Panc1 (cell line): ENCODE data around the gene ROS1. TPM values are rescaled to one million over a fixed set of nuclear protein-coding genes. Genes with fewer than 3 reads are reported as not detected.

Experiments used
- ATAC-seq: fragments of 200-7000 bp; cut with Tn5 transposase; 2 replicates; pipeline ENCODE4 v1.9.1; 2020; ENCODE audit warnings: mild to moderate bottlenecking, moderate library complexity
- BruUV-seq: library from RNA; stranded (reverse); fragments of 400-500 nt; replicated peaks from 2 replicates; lab custom pipeline; 2021; lab: Mats Ljungman, UMichigan
- CTCF ChIA-PET: fragments of 300-600 bp; sonication (Branson Sonifier 250); formaldehyde crosslinking; loops from one replicate; lab custom pipeline; 2022; ENCODE audit warnings: antibody characterized with exemption; lab: Charles Lee
- POLR2A ChIA-PET: fragments of 300-600 bp; sonication (Branson Sonifier 250); formaldehyde crosslinking; loops from one replicate; lab custom pipeline; 2022; ENCODE audit warnings: antibody characterized with exemption; lab: Charles Lee
- DNase-seq: peaks from one replicate; pipeline ENCODE4 v3.0.0-alpha.2; 2010; ENCODE audit warnings: low read depth, low spot score
- H3K27ac ChIP-seq: 2 replicates; pipeline ENCODE4 v1.5.1; 2011; ENCODE audit warnings: mild to moderate bottlenecking, low read length, inconsistent platforms
- H3K27me3 ChIP-seq: fragments of 200-500 bp; sonication (Bioruptor generic); 2 replicates; pipeline ENCODE4 v1.6.0; 2014; ENCODE audit warnings: low read length, inconsistent platforms; ENCODE audit not compliant: control insufficient read depth, insufficient read depth
- H3K36me3 ChIP-seq: fragments of 200-500 bp; sonication (Bioruptor generic); 2 replicates; pipeline ENCODE4 v1.5.1; 2014; ENCODE audit warnings: inconsistent platforms, mild to moderate bottlenecking, low read length, moderate library complexity; ENCODE audit not compliant: control insufficient read depth, insufficient read depth
- H3K4me1 ChIP-seq: 2 replicates; pipeline ENCODE4 v1.5.1; 2011; ENCODE audit warnings: inconsistent platforms, mild to moderate bottlenecking, low read length, moderate library complexity; ENCODE audit not compliant: control insufficient read depth, insufficient read depth
- H3K4me3 ChIP-seq, 2 experiments: 2 replicates each; pipeline ENCODE4 v1.5.1; 2011 to 2012; ENCODE audit warnings: low read depth in 2 of 2, low read length in 2 of 2, mild to moderate bottlenecking in 2 of 2, inconsistent platforms in 1 of 2, moderate library complexity in 1 of 2
- H3K9me3 ChIP-seq: fragments of 200-500 bp; sonication (Bioruptor generic); 2 replicates; pipeline ENCODE4 v1.5.1; 2014; ENCODE audit warnings: low read depth, mild to moderate bottlenecking, inconsistent platforms, low read length, moderate library complexity; ENCODE audit not compliant: control insufficient read depth, insufficient read depth
- POLR2AphosphoS5 ChIP-seq: IDR thresholded peaks from 2 replicates; pipeline ENCODE4 v1.6.1; 2012; ENCODE audit warnings: mild to moderate bottlenecking, low read depth, low read length, moderate library complexity
- SIN3A ChIP-seq: IDR thresholded peaks from 2 replicates; pipeline ENCODE4 v1.6.1; 2012; ENCODE audit warnings: low read depth, mild to moderate bottlenecking, low read length, moderate library complexity, borderline replicate concordance; ENCODE audit not compliant: insufficient read depth
- TCF7L2 ChIP-seq: IDR thresholded peaks from 2 replicates; pipeline ENCODE4 v1.6.1; 2011; ENCODE audit warnings: mild to moderate bottlenecking, low read depth, low read length, inconsistent platforms
- in situ Hi-C: cut with HindIII; loops from 2 replicates; pipeline ENCODE4 v1.10.0; 2016; ENCODE audit warnings: low sequenced_read_pairs, low pct_unique_long_range_greater_than_20kb
- intact Hi-C: fragments of 100-400 bp; cut with micrococcal nuclease; formaldehyde crosslinking; loops from one replicate; pipeline ENCODE4 v1.10.0; 2022; ENCODE audit not compliant: unreplicated experiment
- total RNA-seq: library from RNA; stranded (reverse); gene quantifications from one replicate; pipeline ENCODE4 v1.2.1, GENCODE V29; 2021; ENCODE audit not compliant: unreplicated experiment
- TF ChIP-seq, protein P1 (sequence below), 2 experiments: IDR thresholded peaks; 2 replicates each; pipeline ENCODE4 v1.6.1; 2011 to 2012; ENCODE audit warnings: low read depth in 2 of 2, control low read depth in 1 of 2, low read length in 1 of 2, mild to moderate bottlenecking in 1 of 2, moderate library complexity in 1 of 2; ENCODE audit not compliant: insufficient read depth in 1 of 2
- TF ChIP-seq, protein P2 (sequence below): fragments of 450-650 bp; IDR thresholded peaks from 2 replicates; pipeline ENCODE4 v1.5.1; 2017; ENCODE audit warnings: mild to moderate bottlenecking

ROS1 gene
- total RNA-seq, 1 experiment from 2014 or later = 0.10 TPM

DNA sequence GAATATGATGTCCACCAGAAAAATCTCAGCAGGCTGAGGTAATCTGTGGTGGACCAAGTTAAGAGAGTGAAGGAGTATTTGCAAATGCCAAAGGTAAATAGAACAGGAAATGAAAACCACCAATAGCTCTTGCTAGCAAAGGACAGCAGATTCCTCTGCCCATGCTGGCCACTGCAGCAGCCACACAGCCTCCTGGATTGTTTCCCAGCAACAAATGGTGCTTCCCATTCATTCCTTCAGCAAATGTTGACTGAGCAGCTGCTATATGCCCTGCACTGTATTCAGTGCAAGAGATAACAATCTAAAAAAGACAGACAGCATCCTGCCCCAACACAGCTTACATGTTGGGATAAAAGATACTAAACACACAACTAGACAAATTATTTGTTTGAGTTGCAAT is 11.0 kb downstream of the ROS1 start:
- ChIA-PET CTCF (no interaction called here), POLR2A (no interaction called here)
- H3K27ac ChIP-seq = no peak overlapping the region
- TF ChIP-seq POLR2AphosphoS5 = no peak
- TF ChIP-seq, protein P1, sequence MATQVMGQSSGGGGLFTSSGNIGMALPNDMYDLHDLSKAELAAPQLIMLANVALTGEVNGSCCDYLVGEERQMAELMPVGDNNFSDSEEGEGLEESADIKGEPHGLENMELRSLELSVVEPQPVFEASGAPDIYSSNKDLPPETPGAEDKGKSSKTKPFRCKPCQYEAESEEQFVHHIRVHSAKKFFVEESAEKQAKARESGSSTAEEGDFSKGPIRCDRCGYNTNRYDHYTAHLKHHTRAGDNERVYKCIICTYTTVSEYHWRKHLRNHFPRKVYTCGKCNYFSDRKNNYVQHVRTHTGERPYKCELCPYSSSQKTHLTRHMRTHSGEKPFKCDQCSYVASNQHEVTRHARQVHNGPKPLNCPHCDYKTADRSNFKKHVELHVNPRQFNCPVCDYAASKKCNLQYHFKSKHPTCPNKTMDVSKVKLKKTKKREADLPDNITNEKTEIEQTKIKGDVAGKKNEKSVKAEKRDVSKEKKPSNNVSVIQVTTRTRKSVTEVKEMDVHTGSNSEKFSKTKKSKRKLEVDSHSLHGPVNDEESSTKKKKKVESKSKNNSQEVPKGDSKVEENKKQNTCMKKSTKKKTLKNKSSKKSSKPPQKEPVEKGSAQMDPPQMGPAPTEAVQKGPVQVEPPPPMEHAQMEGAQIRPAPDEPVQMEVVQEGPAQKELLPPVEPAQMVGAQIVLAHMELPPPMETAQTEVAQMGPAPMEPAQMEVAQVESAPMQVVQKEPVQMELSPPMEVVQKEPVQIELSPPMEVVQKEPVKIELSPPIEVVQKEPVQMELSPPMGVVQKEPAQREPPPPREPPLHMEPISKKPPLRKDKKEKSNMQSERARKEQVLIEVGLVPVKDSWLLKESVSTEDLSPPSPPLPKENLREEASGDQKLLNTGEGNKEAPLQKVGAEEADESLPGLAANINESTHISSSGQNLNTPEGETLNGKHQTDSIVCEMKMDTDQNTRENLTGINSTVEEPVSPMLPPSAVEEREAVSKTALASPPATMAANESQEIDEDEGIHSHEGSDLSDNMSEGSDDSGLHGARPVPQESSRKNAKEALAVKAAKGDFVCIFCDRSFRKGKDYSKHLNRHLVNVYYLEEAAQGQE (IDR thresholded peaks at IDR 0.05; ENCODE audit: insufficient read depth in 1 of 2, low read depth in 2 of 2, low read length in 1 of 2) = no peak
- TF ChIP-seq, protein P2, sequence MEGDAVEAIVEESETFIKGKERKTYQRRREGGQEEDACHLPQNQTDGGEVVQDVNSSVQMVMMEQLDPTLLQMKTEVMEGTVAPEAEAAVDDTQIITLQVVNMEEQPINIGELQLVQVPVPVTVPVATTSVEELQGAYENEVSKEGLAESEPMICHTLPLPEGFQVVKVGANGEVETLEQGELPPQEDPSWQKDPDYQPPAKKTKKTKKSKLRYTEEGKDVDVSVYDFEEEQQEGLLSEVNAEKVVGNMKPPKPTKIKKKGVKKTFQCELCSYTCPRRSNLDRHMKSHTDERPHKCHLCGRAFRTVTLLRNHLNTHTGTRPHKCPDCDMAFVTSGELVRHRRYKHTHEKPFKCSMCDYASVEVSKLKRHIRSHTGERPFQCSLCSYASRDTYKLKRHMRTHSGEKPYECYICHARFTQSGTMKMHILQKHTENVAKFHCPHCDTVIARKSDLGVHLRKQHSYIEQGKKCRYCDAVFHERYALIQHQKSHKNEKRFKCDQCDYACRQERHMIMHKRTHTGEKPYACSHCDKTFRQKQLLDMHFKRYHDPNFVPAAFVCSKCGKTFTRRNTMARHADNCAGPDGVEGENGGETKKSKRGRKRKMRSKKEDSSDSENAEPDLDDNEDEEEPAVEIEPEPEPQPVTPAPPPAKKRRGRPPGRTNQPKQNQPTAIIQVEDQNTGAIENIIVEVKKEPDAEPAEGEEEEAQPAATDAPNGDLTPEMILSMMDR = no peak
- no peak for TF ChIP-seq TCF7L2
- no peak for TF ChIP-seq SIN3A
- intact Hi-C loops (no loop called here), in situ Hi-C loops (no loop called here)
- no peaks in the 10 kb centered on the region for H3K4me1 ChIP-seq
- no peak overlapping the region for H3K4me3 ChIP-seq
- peak; percentile 34; the same call in 1 of the 2 replicates for ATAC-seq
- H3K27me3 ChIP-seq = peaks cover 6% of the 10 kb centered on the region; the same call in 1 of the 2 replicates
- BruUV-seq = no TSS peak
- DNase-seq = no peak
- H3K36me3 ChIP-seq = no peaks in the 10 kb centered on the region
- no peaks in the 10 kb centered on the region for H3K9me3 ChIP-seq

DNA sequence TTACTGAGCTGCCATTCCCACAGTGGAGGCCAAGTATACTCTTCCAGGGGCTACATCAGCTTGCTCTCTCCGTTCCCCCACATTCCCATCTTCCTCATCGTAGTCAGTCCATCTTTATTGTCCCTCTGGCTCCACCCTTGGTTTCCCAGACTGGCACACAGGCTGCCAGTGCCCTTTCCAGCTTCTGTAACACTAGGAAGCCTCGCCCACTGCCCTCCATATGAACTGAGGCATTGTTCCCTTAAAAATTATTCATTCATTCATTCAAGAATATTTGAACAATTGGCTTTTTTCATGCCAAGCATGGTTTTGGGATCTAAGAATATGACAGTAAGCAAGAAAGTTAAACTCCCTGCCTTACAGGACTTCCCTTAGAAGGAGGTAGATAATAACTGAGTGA is 14.3 kb downstream of the ROS1 start:
- ChIA-PET POLR2A (no interaction called here), CTCF (interaction anchor here (0.6 kb wide), 1 partner anchor 38 kb away, joined by 3 read pairs; no protein-coding TSS in a partner anchor)
- Histone ChIP-seq H3K4me3 (no peak overlapping the region), H3K36me3 (no peaks in the 10 kb centered on the region), H3K27me3 (peaks cover 5% of the 10 kb centered on the region; the same call in 1 of the 2 replicates), H3K9me3 (no peaks in the 10 kb centered on the region), H3K4me1 (no peaks in the 10 kb centered on the region), H3K27ac (no peak overlapping the region)
- no TSS peak for BruUV-seq
- DNase-seq (no peak), ATAC-seq (no peak)
- intact Hi-C loops = no loop called here
- in situ Hi-C loops = no loop called here
- no peak for TF ChIP-seq SIN3A
- TF ChIP-seq, protein P1 (IDR thresholded peaks at IDR 0.05; ENCODE audit: insufficient read depth in 1 of 2, low read depth in 2 of 2, low read length in 1 of 2) = no peak
- TF ChIP-seq, protein P2 = no peak
- TF ChIP-seq POLR2AphosphoS5 = no peak
- TF ChIP-seq TCF7L2 = no peak
